ENCODE results near the gene UXT.

- no peak for TF ChIP-seq CTCF (IDR thresholded peaks at IDR 0.05; ENCODE audit: low read depth, low read length, missing input control)
- TF ChIP-seq REST (IDR thresholded peaks at IDR 0.05): no peak
- TF ChIP-seq FOXA1 (IDR thresholded peaks at IDR 0.05): no peak
- TF ChIP-seq ZBTB33 (IDR thresholded peaks at IDR 0.05): no peak
- no peak for TF ChIP-seq GABPA (IDR thresholded peaks at IDR 0.05 in 1 of 2, conservative IDR thresholded peaks at IDR 0.05 in 1 of 2)
- TF ChIP-seq RAD21 (IDR thresholded peaks at IDR 0.05): no peak
- no peak for TF ChIP-seq TAF1 (conservative IDR thresholded peaks at IDR 0.05)
- no peak for TF ChIP-seq JUND (IDR thresholded peaks at IDR 0.05)
- no peak for TF ChIP-seq ATF3 (IDR thresholded peaks at IDR 0.05)
Measured at GRCh38 chrX:47625365-47625764, 33.6 kb downstream of the UXT start.

Data from liver (tissue), 3 donors.